HCT116 (cell line): Measurements from ENCODE around the gene HTRA2. TPM values are rescaled to one million over a fixed set of nuclear protein-coding genes. Genes with fewer than 3 reads are reported as not detected.

Experiments
- ATAC-seq: fragments of 200-7000 bp; cut with Tn5 transposase; 2 replicates; pipeline ENCODE4 v1.9.1; 2020; ENCODE audit warnings: mild to moderate bottlenecking, moderate library complexity
- BruUV-seq: library from RNA; stranded (reverse); fragments of 400-500 nt; replicated peaks from 2 replicates; lab custom pipeline; 2021; lab: Mats Ljungman, UMichigan
- CTCF ChIA-PET: fragments of 300-600 bp; sonication (Branson Sonifier 250); formaldehyde crosslinking; loops from one replicate; lab custom pipeline; 2021; ENCODE audit warnings: antibody characterized with exemption; lab: Charles Lee
- POLR2A ChIA-PET: fragments of 300-600, 350-600 bp; sonication (Branson Sonifier 250); formaldehyde crosslinking; loops from one replicate; lab custom pipeline; 2021; ENCODE audit warnings: antibody characterized with exemption; lab: Charles Lee
- RAD21 ChIA-PET, 2 experiments: fragments of 300-600 bp; sonication (Branson Sonifier 250); formaldehyde crosslinking; loops; one replicate each; lab custom pipeline; 2023; ENCODE audit warnings: low total read pairs in 2 of 2; ENCODE audit not compliant: uncharacterized antibody in 2 of 2, unreplicated experiment in 2 of 2, low non-redundant PET in 1 of 2; lab: Charles Lee
- DNase-seq: peaks from one replicate; pipeline ENCODE4 v3.0.0-alpha.2; 2010; ENCODE audit warnings: low read depth, low spot score
- H2AFZ ChIP-seq: fragments of 200-600 bp; shearing (Covaris generic), sonication (generic); 2 replicates; pipeline ENCODE4 v1.6.1; 2017; ENCODE audit warnings: low read depth, mixed run types, mixed read lengths, antibody characterized with exemption, low read length; ENCODE audit not compliant: poor library complexity, severe bottlenecking
- H3K27ac ChIP-seq: 2 replicates; pipeline ENCODE4 v1.5.1; 2012; ENCODE audit warnings: low read depth, low read length
- H3K27me3 ChIP-seq: fragments of 200-600 bp; sonication (generic); 2 replicates; pipeline ENCODE4 v1.6.1; 2016; ENCODE audit warnings: mixed run types, low read length, mixed read lengths; ENCODE audit not compliant: insufficient read depth
- H3K36me3 ChIP-seq, 2 experiments: fragments of 200-500 bp in 1 of 2; fragments of 200-600 bp in 1 of 2; sonication (Bioruptor generic) in 1 of 2; sonication (generic) in 1 of 2; 2 replicates each; pipeline versions ENCODE4 v1.5.1 to v1.6.1; 2014 to 2016; ENCODE audit warnings: low read length in 2 of 2, inconsistent platforms in 1 of 2, mixed read lengths in 1 of 2, mixed run types in 1 of 2; ENCODE audit not compliant: insufficient read depth in 2 of 2, control insufficient read depth in 1 of 2
- H3K4me1 ChIP-seq, 2 experiments: fragments of 200-600 bp in 1 of 2; sonication (generic) in 1 of 2; 2 replicates each; pipeline versions ENCODE4 v1.5.1 to v1.6.1; 2012 to 2017; ENCODE audit warnings: low read length in 2 of 2, inconsistent platforms in 1 of 2, mild to moderate bottlenecking in 1 of 2, mixed read lengths in 1 of 2, mixed run types in 1 of 2, moderate library complexity in 1 of 2; ENCODE audit not compliant: insufficient read depth in 2 of 2, control insufficient read depth in 1 of 2
- H3K4me2 ChIP-seq: fragments of 200-600 bp; sonication (generic); 2 replicates; pipeline ENCODE4 v1.6.1; 2017; ENCODE audit warnings: mixed run types, low read length, mixed read lengths
- H3K4me3 ChIP-seq, 2 experiments: fragments of 200-600 bp in 1 of 2; sonication (generic) in 1 of 2; replicated peaks in 1 of 2; 2 replicates each; pipeline ENCODE4 v1.5.1; 2011 to 2016; ENCODE audit warnings: low read length in 2 of 2, control low read depth in 1 of 2, low read depth in 1 of 2, mild to moderate bottlenecking in 1 of 2, mixed read lengths in 1 of 2, mixed run types in 1 of 2
- H3K79me2 ChIP-seq: fragments of 200-600 bp; sonication (generic); 2 replicates; pipeline ENCODE4 v1.6.1; 2017; ENCODE audit warnings: mild to moderate bottlenecking, mixed run types, low read length, moderate library complexity, mixed read lengths; ENCODE audit not compliant: insufficient read depth
- H3K9ac ChIP-seq: fragments of 200-600 bp; sonication (generic); 2 replicates; pipeline ENCODE4 v1.6.1; 2016; ENCODE audit warnings: low read length, mixed read lengths
- H3K9me2 ChIP-seq: fragments of 200-600 bp; sonication (generic), shearing (Covaris generic); 2 replicates; pipeline ENCODE4 v1.6.1; 2017; ENCODE audit warnings: mixed run types, mild to moderate bottlenecking, moderate library complexity; ENCODE audit not compliant: insufficient read depth
- H3K9me3 ChIP-seq, 2 experiments: fragments of 200-500 bp in 1 of 2; fragments of 200-600 bp in 1 of 2; sonication (Bioruptor generic) in 1 of 2; sonication (generic) in 1 of 2; 2 replicates each; pipeline ENCODE4 v1.6.1; 2014 to 2017; ENCODE audit warnings: low read length in 2 of 2, mixed read lengths in 2 of 2, inconsistent platforms in 1 of 2, low read depth in 1 of 2, mild to moderate bottlenecking in 1 of 2, mixed run types in 1 of 2, moderate library complexity in 1 of 2; ENCODE audit not compliant: control insufficient read depth in 1 of 2, insufficient read depth in 1 of 2
- H4K20me1 ChIP-seq: fragments of 200-600 bp; sonication (generic), shearing (Covaris generic); 2 replicates; pipeline ENCODE4 v1.6.1; 2017; ENCODE audit warnings: mixed run types, mild to moderate bottlenecking, moderate library complexity; ENCODE audit not compliant: insufficient read depth
- ELF1 ChIP-seq: IDR thresholded peaks from 2 replicates; pipeline ENCODE4 v1.6.1; 2012; ENCODE audit warnings: low read depth, borderline replicate concordance
- EZH2phosphoT487 ChIP-seq: fragments of 200-600 bp; IDR thresholded peaks from 2 replicates; pipeline ENCODE4 v1.6.1; 2018; ENCODE audit warnings: antibody characterized with exemption, borderline replicate concordance
- FOSL1 ChIP-seq: IDR thresholded peaks from 2 replicates; pipeline ENCODE4 v1.6.1; 2012; ENCODE audit warnings: low read depth
- JUND ChIP-seq: IDR thresholded peaks from 2 replicates; pipeline ENCODE4 v1.6.1; 2012
- POLR2A ChIP-seq: IDR thresholded peaks from 2 replicates; pipeline ENCODE4 v1.7.0; 2011; ENCODE audit warnings: borderline replicate concordance; ENCODE audit not compliant: insufficient read depth, insufficient read length; ENCODE audit errors: extremely low read depth
- RAD21 ChIP-seq: IDR thresholded peaks from 2 replicates; pipeline ENCODE4 v1.6.1; 2012; ENCODE audit warnings: low read depth, mild to moderate bottlenecking
- SIN3A ChIP-seq: IDR thresholded peaks from 2 replicates; pipeline ENCODE4 v1.6.1; 2012; ENCODE audit warnings: low read depth
- SP1 ChIP-seq: IDR thresholded peaks from 2 replicates; pipeline ENCODE4 v1.6.1; 2012; ENCODE audit warnings: low read depth
- ZBTB33 ChIP-seq: IDR thresholded peaks from 2 replicates; pipeline ENCODE4 v1.6.1; 2011; ENCODE audit warnings: mild to moderate bottlenecking, low read length, moderate library complexity; ENCODE audit not compliant: insufficient replicate concordance; ENCODE audit errors: extremely low read depth
- ZNF274 ChIP-seq: fragments of 200-500 bp; sonication (Bioruptor generic); IDR thresholded peaks from 2 replicates; pipeline ENCODE4 v1.6.1; 2014; ENCODE audit warnings: mild to moderate bottlenecking, low read depth, low read length, inconsistent platforms
- intact Hi-C: fragments of 100-400 bp; cut with micrococcal nuclease; formaldehyde crosslinking; loops from 2 replicates; pipeline ENCODE4 v1.10.0; 2022
- total RNA-seq: library from RNA; stranded (reverse); gene quantifications from one replicate; pipeline ENCODE4 v1.2.1, GENCODE V29; 2021; ENCODE audit not compliant: unreplicated experiment

HTRA2 gene
- total RNA-seq, 1 experiment from 2014 or later: 36.2 TPM

DNA sequence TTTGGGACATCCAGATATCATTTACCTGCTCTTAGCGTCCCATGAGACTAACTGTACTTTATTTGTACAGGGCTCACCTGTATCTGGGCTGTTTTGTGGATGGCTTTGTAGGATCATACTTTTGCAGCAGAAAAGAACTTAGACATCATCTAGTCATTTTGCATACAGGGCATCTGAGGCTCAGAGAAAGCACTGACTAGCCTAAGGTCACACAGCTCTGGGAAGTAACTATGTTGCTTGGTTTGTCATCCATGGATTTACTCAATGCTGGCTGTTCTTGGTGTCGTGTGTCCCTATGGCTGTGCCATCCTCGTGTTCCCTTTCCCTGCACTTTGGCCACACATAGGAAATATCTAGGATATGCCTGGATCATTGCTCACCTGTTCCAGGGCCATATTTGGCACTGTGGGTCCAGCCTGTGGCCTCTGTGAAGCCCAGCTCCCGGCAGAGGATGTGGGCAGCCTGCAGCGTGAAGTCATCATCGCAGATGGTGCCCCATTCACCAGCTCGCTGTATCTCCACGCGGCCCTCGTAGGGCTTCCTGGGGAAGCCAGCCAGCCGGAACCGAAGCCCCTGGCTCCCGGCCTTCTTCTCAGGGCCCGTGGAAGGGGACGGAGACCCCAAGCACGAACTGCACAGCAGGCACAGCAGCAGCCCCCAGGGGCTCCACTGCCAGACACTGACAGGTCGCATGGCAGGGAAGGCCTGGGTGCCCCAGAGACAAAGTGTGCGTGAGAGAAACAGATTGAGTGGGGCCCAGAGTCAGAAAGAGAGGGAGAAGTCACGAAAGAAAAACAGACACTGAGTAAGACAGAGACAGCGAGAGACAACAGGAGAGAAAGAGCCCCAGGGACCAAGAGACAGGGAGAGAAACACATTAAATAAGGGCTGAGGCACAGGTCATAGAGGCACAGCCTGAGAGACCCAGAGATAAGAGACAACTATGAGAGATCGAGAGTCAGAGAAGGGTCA lies 22.5 kb downstream of the HTRA2 start:
- Histone ChIP-seq H3K9ac (no peak overlapping the region), H3K9me3 (no peaks in the 10 kb centered on the region), H3K79me2 (peaks cover 23% of the 10 kb centered on the region; the same call in 1 of the 2 replicates), H4K20me1 (no peaks in the 10 kb centered on the region), H3K4me2 (no peak overlapping the region)
- ChIA-PET CTCF (no interaction called here), POLR2A (no interaction called here)
- BruUV-seq: no TSS peak
- TF ChIP-seq FOSL1 (no peak), SP1 (no peak), RAD21 (no peak), POLR2A (no peak), EZH2phosphoT487 (no peak), ZBTB33 (no peak), ELF1 (no peak), SIN3A (no peak), JUND (no peak), ZNF274 (no peak)
- TF ChIP-seq, all 23 proteins: peak for 0
- Histone ChIP-seq H3K36me3 (peaks cover 5 to 7% of the 10 kb centered on the region in 2 experiments; a peak in 3 of 4 replicates), H3K9me2 (no peaks in the 10 kb centered on the region), H3K27me3 (no peaks in the 10 kb centered on the region), H2AFZ (no peak overlapping the region), H3K4me3 (no peak overlapping the region), H3K27ac (peak overlapping the region; percentile 10; the same call in 1 of the 2 replicates), H3K4me1 (peaks cover 19 to 53% of the 10 kb centered on the region in 2 experiments; a peak in 3 of 4 replicates)
- DNase-seq: no peak
- RAD21 ChIA-PET: no interaction called here
- intact Hi-C loops: no loop called here
- ATAC-seq: no peak
